HL-60 (cell line): Measurements from ENCODE around the gene NARF.

Source experiments
- CTCF ChIP-seq: IDR thresholded peaks from one replicate; pipeline ENCODE4 v1.5.1; 2011; ENCODE audit warnings: low read length, control low read depth, inconsistent platforms; ENCODE audit not compliant: insufficient read depth
- GABPA ChIP-seq: IDR thresholded peaks from 2 replicates; pipeline ENCODE4 v1.6.1; 2012; ENCODE audit warnings: low read depth
- POLR2AphosphoS5 ChIP-seq: IDR thresholded peaks from 2 replicates; pipeline ENCODE4 v1.6.1; 2012; ENCODE audit warnings: low read depth
- SPI1 ChIP-seq: IDR thresholded peaks from 2 replicates; pipeline ENCODE4 v1.6.1; 2012; ENCODE audit warnings: low read depth, mild to moderate bottlenecking, borderline replicate concordance
- TF ChIP-seq, protein P1 (sequence below): IDR thresholded peaks from 2 replicates; pipeline ENCODE4 v1.6.1; 2012; ENCODE audit warnings: low read depth; ENCODE audit not compliant: insufficient replicate concordance

DNA sequence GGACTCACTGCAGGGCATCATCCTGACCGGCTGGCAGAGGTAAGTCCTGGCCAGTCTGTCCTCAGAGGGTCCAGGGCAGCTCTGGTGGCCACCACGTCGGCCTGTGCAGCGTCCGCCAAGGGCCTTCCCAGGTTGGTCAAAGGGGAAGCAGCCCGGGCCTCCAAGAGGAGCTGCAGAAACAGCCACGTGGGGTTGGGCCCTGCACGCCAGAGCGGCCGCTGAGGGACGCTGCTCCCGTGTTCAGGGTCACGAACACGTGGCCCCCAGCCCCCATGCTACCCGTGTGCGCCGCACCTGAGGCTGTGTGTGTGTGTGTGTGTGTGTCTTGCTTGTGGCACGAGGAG is 21.2 kb upstream of the NARF start:
- TF ChIP-seq POLR2AphosphoS5 (no peak), CTCF (no peak), GABPA (no peak), SPI1 (no peak)
- TF ChIP-seq, protein P1, sequence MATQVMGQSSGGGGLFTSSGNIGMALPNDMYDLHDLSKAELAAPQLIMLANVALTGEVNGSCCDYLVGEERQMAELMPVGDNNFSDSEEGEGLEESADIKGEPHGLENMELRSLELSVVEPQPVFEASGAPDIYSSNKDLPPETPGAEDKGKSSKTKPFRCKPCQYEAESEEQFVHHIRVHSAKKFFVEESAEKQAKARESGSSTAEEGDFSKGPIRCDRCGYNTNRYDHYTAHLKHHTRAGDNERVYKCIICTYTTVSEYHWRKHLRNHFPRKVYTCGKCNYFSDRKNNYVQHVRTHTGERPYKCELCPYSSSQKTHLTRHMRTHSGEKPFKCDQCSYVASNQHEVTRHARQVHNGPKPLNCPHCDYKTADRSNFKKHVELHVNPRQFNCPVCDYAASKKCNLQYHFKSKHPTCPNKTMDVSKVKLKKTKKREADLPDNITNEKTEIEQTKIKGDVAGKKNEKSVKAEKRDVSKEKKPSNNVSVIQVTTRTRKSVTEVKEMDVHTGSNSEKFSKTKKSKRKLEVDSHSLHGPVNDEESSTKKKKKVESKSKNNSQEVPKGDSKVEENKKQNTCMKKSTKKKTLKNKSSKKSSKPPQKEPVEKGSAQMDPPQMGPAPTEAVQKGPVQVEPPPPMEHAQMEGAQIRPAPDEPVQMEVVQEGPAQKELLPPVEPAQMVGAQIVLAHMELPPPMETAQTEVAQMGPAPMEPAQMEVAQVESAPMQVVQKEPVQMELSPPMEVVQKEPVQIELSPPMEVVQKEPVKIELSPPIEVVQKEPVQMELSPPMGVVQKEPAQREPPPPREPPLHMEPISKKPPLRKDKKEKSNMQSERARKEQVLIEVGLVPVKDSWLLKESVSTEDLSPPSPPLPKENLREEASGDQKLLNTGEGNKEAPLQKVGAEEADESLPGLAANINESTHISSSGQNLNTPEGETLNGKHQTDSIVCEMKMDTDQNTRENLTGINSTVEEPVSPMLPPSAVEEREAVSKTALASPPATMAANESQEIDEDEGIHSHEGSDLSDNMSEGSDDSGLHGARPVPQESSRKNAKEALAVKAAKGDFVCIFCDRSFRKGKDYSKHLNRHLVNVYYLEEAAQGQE: no peak
